ENCODE results near the gene GPRC5B.

GPRC5B gene

DNA sequence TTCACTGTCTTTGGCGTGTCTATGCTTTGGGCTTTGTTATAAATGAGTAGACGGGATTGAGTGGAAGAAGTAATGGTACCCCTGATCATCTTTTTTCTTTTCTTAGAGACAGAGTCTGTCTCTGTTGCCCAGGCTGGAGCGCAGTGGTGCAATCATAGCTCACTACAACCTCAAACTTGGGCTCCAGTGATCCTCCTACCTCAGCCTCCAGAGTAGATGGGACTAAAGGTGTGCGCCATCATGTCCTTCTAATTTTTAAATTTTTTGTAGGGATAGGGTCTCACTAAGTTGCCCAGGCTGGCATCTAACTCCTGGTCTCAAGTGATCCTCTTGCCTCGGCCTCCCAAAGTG lies 14.9 kb upstream of the GPRC5B start:
- no peak for TF ChIP-seq SIN3A (IDR thresholded peaks at IDR 0.05; ENCODE audit: borderline replicate concordance, insufficient read depth, low read length)
- TF ChIP-seq POLR2AphosphoS5 (IDR thresholded peaks at IDR 0.05; ENCODE audit: low read depth, low read length), result no peak
- no peak for TF ChIP-seq TAF1 (IDR thresholded peaks at IDR 0.05; ENCODE audit: borderline replicate concordance, insufficient read depth, low read length)

DNA sequence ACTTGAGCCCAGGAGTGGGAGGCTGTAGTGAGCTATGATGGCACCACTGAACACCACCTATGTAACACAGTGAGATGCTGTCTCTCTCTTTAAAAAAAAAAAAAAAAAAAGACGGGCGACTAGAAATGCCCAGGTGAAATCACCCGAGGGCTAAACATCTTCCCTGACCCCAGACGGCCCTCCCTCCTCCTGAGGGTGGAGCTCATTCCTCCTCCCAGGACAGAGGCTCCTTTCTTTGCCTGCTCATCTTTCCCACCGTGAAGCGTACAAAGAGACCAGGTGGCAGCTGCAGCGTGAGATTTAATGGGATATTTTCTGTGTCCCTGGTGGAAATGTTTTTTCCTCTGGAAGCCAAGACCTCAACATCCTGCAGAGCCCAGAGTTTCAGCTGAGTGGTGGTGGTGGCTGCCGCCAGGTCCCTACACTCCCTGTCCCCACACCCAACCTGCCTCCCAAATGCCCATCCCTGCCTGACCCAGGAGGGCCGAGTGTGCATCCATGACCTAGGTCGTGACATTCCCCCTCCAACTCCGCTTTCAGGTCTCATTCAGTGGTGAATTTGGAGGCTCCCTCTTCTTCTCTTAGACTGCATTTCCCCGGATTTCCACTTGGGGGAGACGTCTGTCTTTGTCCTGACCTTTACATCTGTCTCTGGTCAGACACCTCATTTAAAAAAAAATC lies 14.4 kb upstream of the GPRC5B start:
- TF ChIP-seq TAF1 (IDR thresholded peaks at IDR 0.05; ENCODE audit: borderline replicate concordance, insufficient read depth, low read length) (no peak), SIN3A (IDR thresholded peaks at IDR 0.05; ENCODE audit: borderline replicate concordance, insufficient read depth, low read length) (no peak), POLR2AphosphoS5 (IDR thresholded peaks at IDR 0.05; ENCODE audit: low read depth, low read length) (no peak), FOXP2 (optimal IDR thresholded peaks at IDR 0.05; ENCODE audit: borderline replicate concordance, extremely low read depth, extremely low read length, insufficient read depth) (no peak)
- TF ChIP-seq, protein P1, sequence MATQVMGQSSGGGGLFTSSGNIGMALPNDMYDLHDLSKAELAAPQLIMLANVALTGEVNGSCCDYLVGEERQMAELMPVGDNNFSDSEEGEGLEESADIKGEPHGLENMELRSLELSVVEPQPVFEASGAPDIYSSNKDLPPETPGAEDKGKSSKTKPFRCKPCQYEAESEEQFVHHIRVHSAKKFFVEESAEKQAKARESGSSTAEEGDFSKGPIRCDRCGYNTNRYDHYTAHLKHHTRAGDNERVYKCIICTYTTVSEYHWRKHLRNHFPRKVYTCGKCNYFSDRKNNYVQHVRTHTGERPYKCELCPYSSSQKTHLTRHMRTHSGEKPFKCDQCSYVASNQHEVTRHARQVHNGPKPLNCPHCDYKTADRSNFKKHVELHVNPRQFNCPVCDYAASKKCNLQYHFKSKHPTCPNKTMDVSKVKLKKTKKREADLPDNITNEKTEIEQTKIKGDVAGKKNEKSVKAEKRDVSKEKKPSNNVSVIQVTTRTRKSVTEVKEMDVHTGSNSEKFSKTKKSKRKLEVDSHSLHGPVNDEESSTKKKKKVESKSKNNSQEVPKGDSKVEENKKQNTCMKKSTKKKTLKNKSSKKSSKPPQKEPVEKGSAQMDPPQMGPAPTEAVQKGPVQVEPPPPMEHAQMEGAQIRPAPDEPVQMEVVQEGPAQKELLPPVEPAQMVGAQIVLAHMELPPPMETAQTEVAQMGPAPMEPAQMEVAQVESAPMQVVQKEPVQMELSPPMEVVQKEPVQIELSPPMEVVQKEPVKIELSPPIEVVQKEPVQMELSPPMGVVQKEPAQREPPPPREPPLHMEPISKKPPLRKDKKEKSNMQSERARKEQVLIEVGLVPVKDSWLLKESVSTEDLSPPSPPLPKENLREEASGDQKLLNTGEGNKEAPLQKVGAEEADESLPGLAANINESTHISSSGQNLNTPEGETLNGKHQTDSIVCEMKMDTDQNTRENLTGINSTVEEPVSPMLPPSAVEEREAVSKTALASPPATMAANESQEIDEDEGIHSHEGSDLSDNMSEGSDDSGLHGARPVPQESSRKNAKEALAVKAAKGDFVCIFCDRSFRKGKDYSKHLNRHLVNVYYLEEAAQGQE (IDR thresholded peaks at IDR 0.05; ENCODE audit: insufficient read depth in 1 of 2, low read depth in 2 of 2, low read length in 2 of 2), result no peak

GRCh38 chr16:19898166-19898565 lies 13.5 kb upstream of the GPRC5B start:
- TF ChIP-seq, protein P1 (IDR thresholded peaks at IDR 0.05; ENCODE audit: insufficient read depth in 1 of 2, low read depth in 2 of 2, low read length in 2 of 2), result no peak
- TF ChIP-seq SIN3A (IDR thresholded peaks at IDR 0.05; ENCODE audit: borderline replicate concordance, insufficient read depth, low read length), result no peak
- TF ChIP-seq POLR2AphosphoS5 (IDR thresholded peaks at IDR 0.05; ENCODE audit: low read depth, low read length), result no peak
- no peak for TF ChIP-seq FOXP2 (optimal IDR thresholded peaks at IDR 0.05; ENCODE audit: borderline replicate concordance, extremely low read depth, extremely low read length, insufficient read depth)
- TF ChIP-seq TAF1 (IDR thresholded peaks at IDR 0.05; ENCODE audit: borderline replicate concordance, insufficient read depth, low read length), result no peak

DNA sequence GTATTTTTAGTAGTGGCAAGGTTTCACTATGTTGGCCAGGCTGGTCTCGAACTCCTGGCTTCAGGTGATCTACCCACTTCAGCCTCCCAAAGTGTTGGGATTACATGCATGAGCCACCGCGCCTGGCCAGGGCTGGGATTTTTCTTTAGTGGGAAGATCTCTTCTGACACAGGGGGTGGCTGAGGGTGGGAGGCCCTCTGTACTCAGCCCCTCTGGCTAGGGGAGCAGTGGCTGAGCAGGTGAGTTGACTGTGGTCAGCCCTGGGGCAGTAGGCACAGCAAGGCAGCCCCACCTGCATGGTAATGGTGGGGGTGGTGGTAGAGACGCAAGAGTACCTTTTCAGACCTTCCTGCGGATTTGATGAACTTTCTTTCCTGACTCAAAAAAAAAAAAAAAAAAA lies 12.3 kb upstream of the GPRC5B start:
- no peak for TF ChIP-seq POLR2AphosphoS5 (IDR thresholded peaks at IDR 0.05; ENCODE audit: low read depth, low read length)
- TF ChIP-seq, protein P1 (IDR thresholded peaks at IDR 0.05; ENCODE audit: insufficient read depth in 1 of 2, low read depth in 2 of 2, low read length in 2 of 2), result no peak
- no peak for TF ChIP-seq SIN3A (IDR thresholded peaks at IDR 0.05; ENCODE audit: borderline replicate concordance, insufficient read depth, low read length)
- no peak for TF ChIP-seq TAF1 (IDR thresholded peaks at IDR 0.05; ENCODE audit: borderline replicate concordance, insufficient read depth, low read length)
- no peak for TF ChIP-seq FOXP2 (optimal IDR thresholded peaks at IDR 0.05; ENCODE audit: borderline replicate concordance, extremely low read depth, extremely low read length, insufficient read depth)

GRCh38 chr16:19894586-19894985 lies 9.9 kb upstream of the GPRC5B start:
- no peak for TF ChIP-seq TAF1 (IDR thresholded peaks at IDR 0.05; ENCODE audit: borderline replicate concordance, insufficient read depth, low read length)
- TF ChIP-seq SIN3A (IDR thresholded peaks at IDR 0.05; ENCODE audit: borderline replicate concordance, insufficient read depth, low read length), result no peak
- no peak for TF ChIP-seq POLR2AphosphoS5 (IDR thresholded peaks at IDR 0.05; ENCODE audit: low read depth, low read length)
- TF ChIP-seq, protein P1 (IDR thresholded peaks at IDR 0.05; ENCODE audit: insufficient read depth in 1 of 2, low read depth in 2 of 2, low read length in 2 of 2), result no peak
- TF ChIP-seq FOXP2 (optimal IDR thresholded peaks at IDR 0.05; ENCODE audit: borderline replicate concordance, extremely low read depth, extremely low read length, insufficient read depth), result no peak
